Fibroblast of lung (primary cell): ENCODE data around the gene GAB1. TPM values are rescaled to one million over a fixed set of nuclear protein-coding genes. Genes with fewer than 3 reads are reported as not detected.

Experiments
- DNase-seq, 2 donors: peaks; one replicate each; pipeline versions ENCODE4 v3.0.0 to v3.0.0-alpha.2; 2010; ENCODE audit warnings: low read depth in 2 of 2
- H2AFZ ChIP-seq: 2 replicates; pipeline ENCODE4 v1.5.1; 2012; ENCODE audit warnings: low read length, control low read depth, inconsistent platforms
- H3K27ac ChIP-seq: 2 replicates; pipeline ENCODE4 v1.5.1; 2011; ENCODE audit warnings: low read length, control low read depth; ENCODE audit not compliant: insufficient read depth
- H3K27me3 ChIP-seq: 2 replicates; pipeline ENCODE4 v1.5.1; 2011; ENCODE audit warnings: mild to moderate bottlenecking, low read length; ENCODE audit not compliant: control insufficient read depth, insufficient read depth
- H3K36me3 ChIP-seq: 2 replicates; pipeline ENCODE4 v1.5.1; 2011; ENCODE audit warnings: low read length; ENCODE audit not compliant: control insufficient read depth, insufficient read depth
- H3K4me1 ChIP-seq: 2 replicates; pipeline ENCODE4 v1.5.1; 2011; ENCODE audit warnings: low read length; ENCODE audit not compliant: control insufficient read depth, insufficient read depth; ENCODE audit errors: extremely low read depth
- H3K4me2 ChIP-seq: 2 replicates; pipeline ENCODE4 v1.5.1; 2011; ENCODE audit warnings: low read length, control low read depth; ENCODE audit not compliant: insufficient read depth; ENCODE audit errors: extremely low read depth
- H3K4me3 ChIP-seq, 4 experiments: fragments of 200-600 bp in 1 of 4; sonication (generic) in 1 of 4; replicated peaks in 1 of 4; 2 replicates each; pipeline ENCODE4 v1.5.1; 2011 to 2016; ENCODE audit warnings: low read length in 4 of 4, low read depth in 3 of 4, mild to moderate bottlenecking in 3 of 4, control low read depth in 2 of 4, inconsistent platforms in 1 of 4, mixed read lengths in 1 of 4; ENCODE audit not compliant: insufficient read depth in 1 of 4; ENCODE audit errors: control extremely low read depth in 1 of 4
- H3K79me2 ChIP-seq: 2 replicates; pipeline ENCODE4 v1.5.1; 2012; ENCODE audit warnings: mild to moderate bottlenecking, low read length, inconsistent platforms; ENCODE audit not compliant: control insufficient read depth, insufficient read depth
- H3K9ac ChIP-seq: 2 replicates; pipeline ENCODE4 v1.5.1; 2011; ENCODE audit warnings: mild to moderate bottlenecking, low read length, control low read depth; ENCODE audit not compliant: insufficient read depth
- H3K9me3 ChIP-seq: 2 replicates; pipeline ENCODE4 v1.5.1; 2012; ENCODE audit warnings: low read depth, low read length; ENCODE audit not compliant: control insufficient read depth, insufficient read depth
- H4K20me1 ChIP-seq: 2 replicates; pipeline ENCODE4 v1.5.1; 2011; ENCODE audit warnings: low read length; ENCODE audit not compliant: control insufficient read depth, insufficient read depth; ENCODE audit errors: extremely low read depth
- CTCF ChIP-seq, 2 donors: IDR thresholded peaks in 1 of 2; conservative IDR thresholded peaks in 1 of 2; 1 replicate in 1 of 2; 2 replicates in 1 of 2; pipeline ENCODE4 v1.5.1; 2011 to 2012; ENCODE audit warnings: low read length in 2 of 2, control low read depth in 1 of 2, inconsistent platforms in 1 of 2, low read depth in 1 of 2, mild to moderate bottlenecking in 1 of 2
- EZH2 ChIP-seq: IDR thresholded peaks from 2 replicates; pipeline ENCODE4 v1.5.1; 2012; ENCODE audit warnings: low read length, control low read depth, mild to moderate bottlenecking; ENCODE audit errors: missing control alignments
- polyA plus RNA-seq, 2 donors: library from polyadenylated mRNA; depleted of rRNA in 1 of 2; stranded (reverse) in 1 of 2; unstranded in 1 of 2; fragments of >200 nt; gene quantifications; 2 replicates each; pipeline ENCODE4 v1.2.1, GENCODE V29; 2011 to 2012; ENCODE audit warnings: missing spikeins in 1 of 2
- total RNA-seq: library from RNA; depleted of rRNA; stranded (reverse); fragments of >200 nt; gene quantifications from 2 replicates; pipeline ENCODE4 v1.2.1, GENCODE V29; 2014

The GAB1 gene
- total and polyA plus RNA-seq, 2 donors (not counting 1 experiment from before 2014, with no cell fraction given), result 10.6 to 18.0 TPM

GRCh38 chr4:143362349-143363046 is 25.8 kb downstream of the GAB1 start:
- H3K9ac ChIP-seq, result no peak overlapping the region
- H3K27ac ChIP-seq, result no peak overlapping the region
- no peaks in the 10 kb centered on the region for H3K9me3 ChIP-seq
- no peaks in the 10 kb centered on the region for H3K36me3 ChIP-seq
- H3K27me3 ChIP-seq, result no peaks in the 10 kb centered on the region
- H3K4me1 ChIP-seq, result peaks cover 13% of the 10 kb centered on the region
- TF ChIP-seq CTCF (conservative IDR thresholded peaks at IDR 0.05 in 1 of 2, IDR thresholded peaks at IDR 0.05 in 1 of 2; ENCODE audit: low read depth in 1 of 2, low read length in 2 of 2) (no peak), EZH2 (no peak)
- H4K20me1 ChIP-seq, result peaks cover 2% of the 10 kb centered on the region
- no peak for DNase-seq
- no peak overlapping the region for H3K4me2 ChIP-seq
- H3K4me3 ChIP-seq, result no peak overlapping the region
- no peak overlapping the region for H2AFZ ChIP-seq
- H3K79me2 ChIP-seq, result peaks cover 25% of the 10 kb centered on the region

GRCh38 chr4:143363332-143363731 is 26.7 kb downstream of the GAB1 start:
- H3K79me2 ChIP-seq, result peaks cover 24% of the 10 kb centered on the region
- H4K20me1 ChIP-seq, result peaks cover 2% of the 10 kb centered on the region
- no peaks in the 10 kb centered on the region for H3K27me3 ChIP-seq
- TF ChIP-seq EZH2 (no peak), CTCF (conservative IDR thresholded peaks at IDR 0.05 in 1 of 2, IDR thresholded peaks at IDR 0.05 in 1 of 2; ENCODE audit: low read depth in 1 of 2, low read length in 2 of 2) (no peak)
- no peak overlapping the region for H3K4me3 ChIP-seq
- H2AFZ ChIP-seq, result no peak overlapping the region
- H3K9ac ChIP-seq, result no peak overlapping the region
- peaks cover 13% of the 10 kb centered on the region for H3K4me1 ChIP-seq
- no peak for DNase-seq
- no peak overlapping the region for H3K27ac ChIP-seq
- H3K36me3 ChIP-seq, result no peaks in the 10 kb centered on the region
- no peaks in the 10 kb centered on the region for H3K9me3 ChIP-seq
- H3K4me2 ChIP-seq, result no peak overlapping the region

GRCh38 chr4:143364063-143364462 is 27.4 kb downstream of the GAB1 start:
- no peak for DNase-seq
- H2AFZ ChIP-seq, result no peak overlapping the region
- no peaks in the 10 kb centered on the region for H3K9me3 ChIP-seq
- no peak overlapping the region for H3K27ac ChIP-seq
- H3K36me3 ChIP-seq, result no peaks in the 10 kb centered on the region
- H3K4me1 ChIP-seq, result peaks cover 13% of the 10 kb centered on the region
- H4K20me1 ChIP-seq, result peaks cover 2% of the 10 kb centered on the region
- TF ChIP-seq CTCF (conservative IDR thresholded peaks at IDR 0.05 in 1 of 2, IDR thresholded peaks at IDR 0.05 in 1 of 2; ENCODE audit: low read depth in 1 of 2, low read length in 2 of 2), result no peak
- no peak for TF ChIP-seq EZH2
- H3K4me3 ChIP-seq, result no peak overlapping the region
- H3K27me3 ChIP-seq, result no peaks in the 10 kb centered on the region
- H3K9ac ChIP-seq, result no peak overlapping the region
- H3K4me2 ChIP-seq, result no peak overlapping the region
- H3K79me2 ChIP-seq, result peaks cover 24% of the 10 kb centered on the region
